ENCODE measurements around the gene SLC9A9. TPM values are rescaled to one million over a fixed set of nuclear protein-coding genes. Genes with fewer than 3 reads are reported as not detected.

SLC9A9 gene
- total RNA-seq, 1 experiment from 2014 or later, result 7.9 TPM

DNA sequence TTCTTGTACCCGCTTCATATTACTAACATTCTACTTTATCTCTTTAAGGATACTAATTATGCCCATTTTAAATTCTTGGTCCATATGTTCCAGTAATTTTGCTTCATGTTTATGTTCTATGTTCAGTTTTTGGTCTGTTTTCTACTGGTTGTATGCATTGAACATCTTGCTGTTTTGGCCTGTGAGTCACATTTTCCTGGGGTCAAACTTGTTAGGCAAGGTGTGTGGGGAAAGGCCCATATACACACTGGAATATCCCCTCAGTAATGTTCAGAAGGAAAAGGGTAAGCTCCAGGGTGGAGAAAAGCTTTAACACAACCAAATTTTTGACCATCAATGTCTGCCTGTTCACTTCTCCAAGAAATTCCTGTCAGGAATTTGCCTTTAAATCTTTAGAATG, 337.7 kb downstream of the SLC9A9 start:
- no peak for DNase-seq (ENCODE audit: low read depth)

DNA sequence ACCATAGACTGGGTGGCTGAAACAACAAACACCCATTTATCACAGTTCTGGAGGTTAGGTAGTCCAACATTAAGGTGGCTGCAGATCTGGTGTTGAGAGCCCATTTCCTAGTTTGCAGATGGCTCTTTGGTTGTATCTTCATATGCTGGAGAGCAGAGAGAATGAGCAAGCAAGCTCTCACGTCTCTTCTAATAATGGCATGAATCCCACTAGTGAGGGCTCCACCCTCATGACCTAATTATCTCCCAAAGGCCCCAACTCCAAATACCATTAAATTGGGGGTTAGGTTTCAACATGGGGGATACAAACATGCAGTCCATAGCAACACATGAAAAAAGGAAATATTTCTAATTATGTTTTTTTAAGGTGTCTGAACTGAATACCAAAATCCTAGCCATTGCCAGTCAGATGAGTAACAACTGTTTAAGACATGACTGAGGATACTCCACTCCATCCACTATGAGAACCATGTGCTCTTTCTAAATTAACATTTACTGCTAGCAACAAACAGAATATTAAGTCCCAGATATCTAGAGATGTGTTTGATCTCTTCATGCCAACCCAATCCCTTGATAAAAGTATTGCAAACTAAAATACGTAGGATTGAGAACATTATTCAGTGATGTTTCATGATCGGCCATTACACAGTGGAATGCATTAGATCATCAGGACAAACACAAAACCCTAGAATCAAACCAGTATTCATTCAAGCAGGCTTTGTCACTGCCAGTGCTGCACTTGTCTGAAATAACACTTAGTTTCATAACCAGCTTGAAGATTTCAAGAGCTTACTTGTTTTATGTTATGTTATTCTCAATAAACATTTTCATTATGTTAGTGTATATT, 340.3 kb downstream of the SLC9A9 start:
- DNase-seq (ENCODE audit: low read depth), result peak; percentile 76

DNA sequence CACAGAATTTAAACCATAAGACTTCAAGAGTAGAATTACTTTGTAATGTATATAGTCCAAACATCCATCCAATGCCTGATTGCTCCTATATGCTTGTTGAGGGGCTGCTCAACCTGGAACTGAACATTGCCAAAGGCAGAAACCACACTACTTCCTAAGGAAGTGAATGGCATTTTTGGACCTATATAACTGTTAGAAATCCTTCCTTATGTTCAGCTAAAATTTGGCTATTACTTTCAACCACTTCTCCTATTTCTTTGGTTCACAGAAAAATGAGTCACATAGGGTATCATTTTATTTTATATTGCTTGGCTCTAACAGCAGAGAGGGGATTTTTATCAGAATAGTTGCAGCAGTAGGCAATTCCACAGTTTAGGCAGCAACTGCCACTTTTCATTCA, 342.1 kb downstream of the SLC9A9 start:
- peak; percentile 31 for DNase-seq (ENCODE audit: low read depth)

DNA sequence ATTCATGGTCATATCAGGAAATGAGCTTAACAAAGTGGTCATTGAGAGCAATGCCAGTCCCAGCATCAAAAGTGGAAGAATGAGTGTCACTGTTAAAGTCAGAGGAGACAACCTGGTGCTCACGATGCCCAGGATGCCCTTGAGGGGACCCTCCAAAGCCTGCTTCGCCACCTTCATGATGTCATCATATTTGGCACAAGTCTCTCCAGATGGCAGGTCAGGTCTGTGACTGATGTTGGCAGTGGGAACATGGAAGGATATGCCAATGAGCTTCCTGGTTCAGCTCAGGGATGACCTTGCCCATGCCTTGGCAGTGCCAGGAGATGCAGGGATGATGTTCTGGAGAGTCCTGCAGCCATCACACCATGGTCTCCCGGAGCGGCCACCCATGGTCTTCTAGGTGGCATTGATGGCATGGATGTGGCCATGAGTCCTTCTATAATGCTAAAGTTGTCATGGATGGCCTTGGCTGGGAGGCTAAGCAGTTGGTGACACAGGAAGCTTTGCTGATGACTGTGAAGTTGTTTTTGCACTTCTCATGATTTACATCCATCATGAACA, 344.9 kb downstream of the SLC9A9 start:
- DNase-seq (ENCODE audit: low read depth), result no peak

DNA sequence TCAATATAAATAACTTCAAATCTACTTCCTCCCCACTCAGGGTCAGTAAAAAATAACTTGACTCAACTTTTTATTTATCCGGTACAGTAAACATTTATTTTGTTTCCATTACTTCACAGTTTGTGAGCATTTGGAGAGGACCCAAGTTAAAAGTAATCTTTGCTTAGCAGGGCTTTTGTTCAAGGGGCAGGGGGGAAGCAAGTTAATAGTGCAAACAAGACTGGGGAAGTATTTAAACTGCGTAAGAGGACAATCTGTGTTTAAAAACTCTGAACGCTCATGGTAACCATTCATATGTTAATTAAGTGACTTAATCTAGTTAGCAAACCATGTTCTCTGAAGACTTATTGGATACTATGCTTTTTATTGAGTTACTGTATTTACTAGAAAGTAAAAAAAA, 346.2 kb downstream of the SLC9A9 start:
- DNase-seq (ENCODE audit: low read depth), result no peak

DNA sequence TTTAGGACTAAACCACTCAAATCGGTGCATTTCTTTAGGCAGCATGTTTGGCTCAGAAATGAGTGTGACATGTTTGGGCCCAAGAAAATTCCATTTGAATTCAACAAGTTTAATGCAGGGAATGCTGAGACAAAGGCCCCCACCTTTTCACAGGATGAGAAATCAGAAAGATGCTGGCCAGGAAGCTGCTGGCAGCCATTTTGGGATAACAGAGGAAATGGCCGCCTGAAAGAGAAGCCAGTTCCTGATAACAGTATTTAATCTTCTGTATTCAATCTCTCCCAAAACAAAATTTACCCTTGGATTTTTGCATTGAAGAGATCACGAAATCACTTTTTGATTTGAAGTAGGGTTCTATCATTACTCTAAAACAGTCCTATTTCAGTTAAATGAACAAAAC, 350.9 kb downstream of the SLC9A9 start:
- no peak for DNase-seq (ENCODE audit: low read depth)

DNA sequence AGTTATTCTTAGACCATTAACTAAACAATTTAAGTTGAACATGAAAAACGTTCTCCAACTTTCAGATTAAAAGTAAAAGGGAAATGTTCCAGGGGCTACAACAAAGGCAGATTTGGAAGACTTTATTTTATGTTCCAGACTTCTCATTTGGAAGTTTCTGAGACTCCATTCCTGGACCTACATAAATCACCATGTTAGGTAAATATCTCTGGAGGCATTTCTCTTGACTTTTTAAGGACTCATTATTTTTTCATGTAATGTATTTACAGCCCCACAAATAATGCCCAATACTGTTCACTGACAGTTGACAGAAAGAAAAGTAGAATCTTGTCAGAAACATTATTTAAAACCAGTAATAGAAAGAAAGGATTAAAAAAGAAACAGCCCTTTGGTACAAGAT, 352.1 kb downstream of the SLC9A9 start:
- no peak for DNase-seq (ENCODE audit: low read depth)

DNA sequence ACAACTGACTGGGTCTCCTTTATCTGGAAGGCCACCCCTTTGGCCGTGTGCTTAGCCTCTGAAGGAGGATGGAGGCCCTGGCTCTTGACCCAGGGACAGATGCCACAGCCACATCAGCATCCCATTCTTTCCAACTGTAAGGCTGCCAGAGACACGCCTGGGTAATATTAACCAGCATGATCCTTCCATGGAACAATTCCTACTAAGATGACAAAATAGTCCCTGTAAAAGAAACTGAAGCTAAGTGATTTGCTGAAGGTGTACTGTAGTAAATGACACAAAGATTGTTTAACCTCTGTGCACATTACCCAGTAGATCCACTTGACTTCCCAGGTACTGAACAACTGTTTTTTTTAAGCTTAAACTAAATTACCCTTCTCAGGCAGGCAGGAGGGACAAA, 352.7 kb downstream of the SLC9A9 start:
- DNase-seq (ENCODE audit: low read depth), result no peak

DNA sequence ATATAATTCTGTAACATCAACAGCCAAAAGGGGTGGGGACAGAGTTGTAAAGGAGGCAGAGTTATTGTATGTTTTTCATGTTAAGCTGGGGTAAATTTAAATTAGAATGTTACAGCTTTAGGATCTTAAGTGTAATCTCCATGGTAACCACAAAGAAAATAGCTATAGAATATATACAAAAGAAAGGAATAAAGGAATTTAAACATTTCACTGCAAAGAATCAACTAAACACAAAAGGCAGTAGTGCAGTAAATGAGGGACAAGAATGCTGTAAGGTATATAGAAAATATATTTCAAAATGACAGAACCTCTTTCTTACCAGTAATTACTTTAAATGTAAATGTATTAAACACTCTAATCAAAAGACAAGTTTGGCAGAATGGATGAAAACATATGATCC, 361.7 kb downstream of the SLC9A9 start:
- no peak for DNase-seq (ENCODE audit: low read depth)

DNA sequence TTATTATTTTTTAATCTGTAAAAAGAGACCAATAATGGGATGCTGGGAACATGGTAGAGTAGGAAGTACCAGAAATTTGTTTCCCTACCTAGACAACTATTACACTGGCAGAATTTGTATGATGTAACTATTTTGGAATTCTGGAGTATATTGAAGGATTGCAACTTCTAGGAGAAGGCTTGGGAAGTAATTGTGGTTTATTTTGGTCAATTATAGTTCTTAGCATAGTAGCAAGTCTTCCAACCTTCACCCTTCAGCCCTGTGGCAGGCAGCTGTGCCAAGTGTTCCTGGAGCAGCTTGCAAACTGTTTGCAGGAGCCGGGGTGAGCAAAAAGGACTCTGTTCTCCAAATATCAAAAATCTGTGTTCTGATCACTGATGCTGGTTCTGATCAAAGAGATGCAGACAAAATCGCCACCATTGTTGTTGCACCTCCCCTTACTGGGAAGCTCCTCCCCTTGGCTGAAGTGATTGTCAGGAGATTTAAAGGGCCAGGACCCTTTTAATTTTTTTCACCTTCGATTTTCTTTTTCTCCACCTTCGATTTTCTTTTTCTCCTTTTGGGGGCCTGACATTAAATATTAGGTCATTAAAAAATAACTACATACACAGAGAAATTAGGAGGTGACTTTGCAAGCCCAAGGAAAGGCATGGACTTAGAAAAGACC, 363.3 kb downstream of the SLC9A9 start:
- peak; percentile 20 for DNase-seq (ENCODE audit: low read depth)

DNA sequence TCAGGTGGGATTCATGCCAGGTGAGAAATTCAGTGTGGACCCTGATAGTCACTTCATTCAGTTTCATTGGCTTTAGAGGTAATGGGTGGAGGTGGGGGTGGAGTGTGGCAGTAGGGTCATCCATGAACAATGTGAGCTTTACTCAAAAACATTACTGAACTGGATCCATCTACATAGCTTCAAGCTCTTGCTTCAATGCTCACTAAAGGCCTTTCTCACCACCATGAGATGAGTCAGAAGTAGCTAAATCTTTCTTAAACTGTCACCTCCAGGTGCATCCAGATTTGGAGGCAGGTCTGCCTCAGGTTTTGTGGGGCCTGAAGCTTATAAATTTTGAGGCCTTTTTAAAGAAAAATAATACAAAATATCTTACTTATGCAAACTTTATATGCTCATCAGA, 365.1 kb downstream of the SLC9A9 start:
- no peak for DNase-seq (ENCODE audit: low read depth)

DNA sequence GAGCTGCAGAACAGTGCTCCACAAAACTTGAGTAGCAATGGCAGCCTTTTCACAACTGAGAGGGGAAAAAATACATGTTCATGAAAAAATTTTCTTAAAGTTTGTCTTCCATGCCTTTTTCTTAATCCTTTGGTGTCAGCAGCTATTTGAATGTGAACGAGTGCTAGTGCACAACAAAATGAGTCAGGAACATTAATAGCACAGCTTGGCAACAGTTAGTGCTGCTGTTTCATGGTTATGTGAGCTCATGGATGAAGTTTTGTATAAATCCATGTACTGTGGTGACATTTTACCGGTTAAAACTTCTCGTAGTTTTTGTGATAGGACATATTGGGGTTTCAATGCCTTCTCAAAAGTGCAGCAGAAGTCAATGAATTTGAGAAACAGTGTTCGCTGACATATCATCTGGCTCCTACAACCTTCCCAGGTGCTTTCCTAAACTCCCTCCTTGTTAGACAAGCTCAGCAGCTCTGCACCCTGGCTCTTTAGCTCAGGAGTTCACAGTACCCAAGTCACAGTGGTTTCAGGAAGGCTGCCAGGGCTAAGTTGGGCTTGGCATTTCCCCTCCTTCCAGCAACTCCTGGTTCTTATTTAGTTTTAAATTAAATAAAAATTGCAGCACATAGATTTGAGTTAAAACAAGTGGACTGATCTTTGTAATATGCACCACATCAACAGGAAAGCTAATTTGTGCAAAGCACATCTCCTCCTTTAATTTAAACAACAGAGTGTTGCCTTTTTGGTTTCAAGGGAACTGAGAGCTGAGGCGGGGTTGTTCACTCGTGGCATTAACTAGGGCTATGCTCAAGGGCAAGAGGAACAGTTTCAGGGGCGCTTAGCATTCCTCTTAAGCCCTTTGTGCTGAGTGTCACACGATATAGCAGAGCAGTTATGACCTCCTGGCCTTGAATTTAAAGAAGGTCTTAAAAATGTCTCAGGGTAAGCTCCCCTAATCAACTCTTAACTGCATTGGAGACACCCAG, 365.9 kb downstream of the SLC9A9 start:
- DNase-seq (ENCODE audit: low read depth), result peak; percentile 67

DNA sequence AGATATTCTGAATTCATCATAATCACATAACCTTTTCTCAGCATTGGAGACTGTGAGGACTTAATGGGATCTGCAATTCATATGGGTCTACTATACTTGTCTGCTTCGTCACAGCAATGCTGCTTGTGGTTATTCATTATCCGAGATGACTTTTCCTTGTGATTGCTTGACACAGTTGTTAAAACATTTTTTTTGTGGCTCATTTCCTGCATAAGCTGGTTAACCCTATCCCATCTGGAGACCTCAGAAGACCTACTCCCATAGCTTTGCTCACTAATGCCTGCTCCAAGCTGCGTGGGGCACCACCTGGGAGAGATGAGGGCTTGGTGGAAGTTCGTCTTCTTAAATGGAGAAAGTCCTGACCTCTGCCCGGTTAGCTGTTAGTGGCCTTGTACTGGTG, 367.9 kb downstream of the SLC9A9 start:
- peak; percentile 96 for DNase-seq (ENCODE audit: low read depth)

DNA sequence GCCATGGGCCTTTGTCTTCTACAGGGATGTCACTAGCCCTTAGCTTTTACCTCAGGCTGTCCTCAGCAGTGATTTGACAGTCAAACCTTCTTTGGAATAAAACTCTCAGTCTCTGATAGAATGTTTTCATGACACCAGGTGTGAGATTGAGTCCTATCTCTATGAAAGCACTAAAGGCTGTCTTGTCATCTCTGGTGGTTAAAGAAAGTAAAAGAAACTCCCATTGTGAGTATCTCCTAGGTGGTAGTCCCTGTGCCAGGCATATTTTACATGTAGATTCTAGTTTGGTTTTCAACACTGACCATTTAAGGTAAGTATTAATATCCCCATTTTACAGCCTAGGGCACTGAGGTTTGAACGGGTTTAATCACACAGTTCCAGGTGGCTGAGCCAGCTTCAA, 368.5 kb downstream of the SLC9A9 start:
- DNase-seq (ENCODE audit: low read depth), result no peak

DNA sequence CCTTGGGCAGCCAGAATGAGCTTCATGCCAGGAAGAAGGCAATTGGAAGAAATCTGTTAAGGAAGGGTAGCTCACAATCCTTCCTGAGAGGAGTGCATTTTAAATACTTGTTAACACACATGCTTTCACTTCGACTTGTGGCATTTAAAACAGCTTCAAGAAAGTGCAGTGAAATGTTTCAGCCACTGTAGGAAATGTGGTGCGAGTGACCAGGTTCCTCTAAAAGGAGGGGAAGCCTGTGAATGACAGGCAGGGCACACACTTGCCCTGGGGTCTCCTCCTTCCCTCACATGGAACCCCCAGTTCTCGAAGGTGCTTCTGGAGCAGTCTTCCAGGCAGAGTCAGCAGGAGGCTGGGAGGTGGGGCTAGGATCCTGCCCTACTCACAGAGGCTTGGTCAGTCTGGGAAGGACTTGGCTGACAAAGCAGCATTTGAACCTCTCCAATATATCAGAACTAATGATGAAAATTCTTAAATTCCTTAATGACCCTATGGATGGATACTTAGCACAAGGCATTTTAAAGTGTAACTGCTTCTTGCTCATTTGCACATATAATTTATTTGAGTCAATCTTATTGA, 370.1 kb downstream of the SLC9A9 start:
- DNase-seq (ENCODE audit: low read depth), result no peak

DNA sequence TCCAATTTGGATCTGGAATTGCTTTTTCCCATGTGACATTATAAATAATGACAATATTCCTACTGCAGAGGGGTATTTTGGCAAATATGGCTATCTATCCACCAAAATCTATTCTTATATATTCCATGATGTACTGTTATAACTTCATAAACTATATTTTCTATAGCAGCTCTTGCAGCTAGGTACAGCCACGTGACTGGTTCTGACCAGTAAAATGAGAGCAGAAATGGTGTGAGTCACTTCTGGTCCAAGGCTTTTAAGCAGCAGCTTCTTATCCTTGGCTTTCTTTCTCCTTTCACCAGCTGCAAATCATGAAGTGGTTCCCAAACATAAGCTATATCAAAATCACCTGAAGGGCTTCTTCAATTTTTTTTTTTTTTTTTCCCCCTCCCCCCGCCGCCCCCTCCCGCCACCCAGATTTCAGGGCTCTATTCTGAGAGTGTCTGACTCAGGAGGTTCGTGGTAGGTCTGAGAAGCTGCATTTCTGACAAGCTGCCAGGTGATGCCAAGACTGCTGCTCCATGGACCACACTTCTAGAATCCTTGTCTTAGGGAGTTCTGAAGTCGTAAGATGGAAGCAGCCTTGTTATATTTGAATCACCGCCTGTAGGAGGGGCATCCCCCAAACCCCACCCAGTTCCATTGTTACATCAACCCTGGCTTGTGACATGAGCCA, 371.2 kb downstream of the SLC9A9 start:
- peak; percentile 19 for DNase-seq (ENCODE audit: low read depth)

DNA sequence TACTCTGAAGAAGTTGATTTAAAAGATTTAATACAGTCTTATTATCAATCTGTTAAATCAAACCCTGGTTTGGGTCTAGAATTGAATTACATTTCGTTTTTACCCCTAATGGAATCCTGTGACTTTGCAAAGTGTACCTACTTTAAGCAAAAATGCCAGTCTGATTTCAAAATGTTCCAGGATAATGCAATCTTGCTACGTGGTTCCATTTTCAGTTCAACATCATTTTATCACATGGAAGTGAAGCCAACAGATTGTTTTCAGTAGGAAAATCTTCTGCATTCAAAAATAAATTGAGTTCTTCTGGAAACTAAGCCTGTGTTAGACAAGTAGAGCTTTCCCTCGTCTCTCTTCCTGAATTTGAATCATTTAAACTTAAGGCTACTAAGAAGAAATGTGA, 372.3 kb downstream of the SLC9A9 start:
- no peak for DNase-seq (ENCODE audit: low read depth)

DNA sequence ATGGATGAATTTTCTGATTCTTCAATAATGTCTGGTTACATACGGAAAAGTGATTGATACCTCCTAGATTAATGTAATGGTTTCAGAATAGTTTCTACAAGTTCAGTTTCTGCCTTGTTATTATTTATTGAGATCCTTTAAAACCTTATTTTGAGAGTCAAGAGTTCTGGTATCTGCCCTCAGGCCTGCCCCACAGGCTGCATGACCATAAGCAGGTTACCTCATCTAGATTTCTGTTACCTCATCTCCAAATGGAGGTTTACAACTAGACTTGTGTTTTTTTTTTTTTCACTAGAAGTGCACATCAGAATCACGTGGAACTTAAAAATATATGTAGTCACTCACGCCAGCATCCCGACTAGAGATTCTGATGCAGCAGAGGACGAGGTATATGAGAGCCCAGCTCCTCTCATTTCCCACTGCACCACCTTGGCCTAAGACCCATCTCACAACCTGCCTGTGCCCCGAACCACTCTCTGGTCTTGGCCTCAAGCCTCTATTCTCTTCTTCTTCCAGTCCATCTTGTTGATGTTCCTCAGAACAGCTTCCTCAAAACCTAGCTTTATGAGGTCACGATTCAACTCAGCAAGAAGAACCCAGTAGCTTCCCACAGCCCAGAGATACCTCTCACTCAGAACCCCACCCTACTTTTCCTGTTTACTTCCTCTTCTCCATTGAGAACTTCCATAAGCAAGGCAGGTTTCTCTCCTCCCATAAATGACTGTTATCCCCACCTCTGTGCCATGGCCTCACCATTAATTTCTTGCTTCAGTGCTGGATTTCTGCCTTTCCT, 375.3 kb downstream of the SLC9A9 start:
- DNase-seq (ENCODE audit: low read depth), result no peak

DNA sequence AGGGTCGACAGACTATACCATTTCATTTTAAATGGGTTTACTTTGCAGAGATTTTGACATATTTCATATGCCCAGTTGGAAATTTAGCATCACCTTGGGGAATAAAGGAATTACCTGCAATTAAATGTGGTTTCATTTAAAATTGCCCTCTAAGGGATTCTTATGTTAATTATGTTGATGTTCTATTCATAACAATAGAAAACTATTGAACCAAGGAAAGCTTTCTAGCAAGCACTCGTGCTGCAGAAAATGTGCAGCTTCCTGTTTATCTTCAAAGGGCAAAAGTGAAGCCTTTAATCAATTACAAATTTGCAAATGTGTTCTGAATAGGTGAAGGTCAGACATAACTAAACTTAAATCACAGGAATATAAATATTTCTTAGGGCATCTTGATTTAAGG, 376.6 kb downstream of the SLC9A9 start:
- DNase-seq (ENCODE audit: low read depth), result no peak

DNA sequence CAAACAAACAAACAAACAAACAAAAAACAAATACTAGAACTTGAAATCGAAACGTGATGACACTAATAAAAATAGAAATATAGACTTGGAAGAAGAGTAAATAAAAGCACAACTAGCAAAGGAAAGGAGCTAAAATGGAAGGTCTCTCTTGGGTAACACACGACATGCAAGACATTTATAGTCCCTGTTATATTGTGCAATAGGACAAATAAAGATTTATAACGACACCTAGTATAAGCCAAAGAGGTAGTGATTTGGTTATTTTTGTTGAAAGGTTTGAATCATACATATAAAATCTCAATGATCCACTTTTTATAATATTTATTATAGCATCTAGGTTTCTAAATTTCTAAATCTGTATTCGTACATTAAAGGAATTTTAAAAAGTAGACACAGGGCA, 379.1 kb downstream of the SLC9A9 start:
- no peak for DNase-seq (ENCODE audit: low read depth)

All from LHCN-M2 (cell line).